Measurements from ENCODE around the gene SPATA1. TPM values are rescaled to one million over a fixed set of nuclear protein-coding genes. Genes with fewer than 3 reads are reported as not detected.

The SPATA1 gene
- total and polyA plus RNA-seq, 9 of the 15 experiments (the other 6 are each of a cell fraction or from before 2014, with no cell fraction given), result 0.79 to 2.9 (median 1.5) TPM

- TF ChIP-seq HINFP (tag; conservative IDR thresholded peaks at IDR 0.05; ENCODE audit: low read depth), result peak; percentile 97
- TF ChIP-seq MECOM (CRISPR knock-in tag; IDR thresholded peaks at IDR 0.05), result no peak
- TF ChIP-seq CSDE1 (IDR thresholded peaks at IDR 0.05), result 0 out of 4 replicates have a peak, but pooled peaks of 1 of the 2 experiments have one; percentile 26
- no peak for TF ChIP-seq CREB1 (IDR thresholded peaks at IDR 0.05)
- TF ChIP-seq CREB1 (CRISPR knock-in tag; IDR thresholded peaks at IDR 0.05), result no peak
- TF ChIP-seq YY1 (IDR thresholded peaks at IDR 0.05; ENCODE audit: borderline replicate concordance in 1 of 3, control insufficient read depth in 1 of 3, extremely low read depth in 1 of 3, insufficient read depth in 3 of 3, insufficient read length in 1 of 3, insufficient replicate concordance in 2 of 3, low read depth in 1 of 3, low read length in 2 of 3), result peak in 1 of 3 experiments; percentile 61
- peak; percentile 32 for TF ChIP-seq TCF3 (CRISPR knock-in tag; IDR thresholded peaks at IDR 0.05)
- no peak for TF ChIP-seq RBM34 (IDR thresholded peaks at IDR 0.05; ENCODE audit: borderline replicate concordance, insufficient read depth, low read length)
- TF ChIP-seq NCOA1 (IDR thresholded peaks at IDR 0.05; ENCODE audit: low read depth), result no peak
- TF ChIP-seq HDAC2 (IDR thresholded peaks at IDR 0.05), result no peak
- TF ChIP-seq ZNF398 (CRISPR knock-in tag; IDR thresholded peaks at IDR 0.05), result no peak
- 0 out of 4 replicates have a peak, but pooled peaks of 1 of the 2 experiments have one; percentile 4 for TF ChIP-seq ARNT (IDR thresholded peaks at IDR 0.05)
- TF ChIP-seq TAF1 (IDR thresholded peaks at IDR 0.05; ENCODE audit: control insufficient read depth, extremely low read depth, insufficient read depth, low read length, severe bottlenecking), result peak; percentile 72
- no peak for TF ChIP-seq CEBPZ (IDR thresholded peaks at IDR 0.05; ENCODE audit: borderline replicate concordance, low read depth, low read length)
- no peak for TF ChIP-seq IFI16 (CRISPR knock-in tag; IDR thresholded peaks at IDR 0.05)
- TF ChIP-seq ZBTB5 (IDR thresholded peaks at IDR 0.05), result peak; percentile 99
- TF ChIP-seq DACH1 (IDR thresholded peaks at IDR 0.05; ENCODE audit: partially characterized antibody), result peak; percentile 74
- no peak for TF ChIP-seq ARHGAP35 (IDR thresholded peaks at IDR 0.05; ENCODE audit: partially characterized antibody)
- TF ChIP-seq FOSL1 (tag; conservative IDR thresholded peaks at IDR 0.05), result peak; percentile 76
Measured at GRCh38 chr1:84506729-84507453, 705 bp downstream of the SPATA1 start (continued).
